RWPE1 (cell line): ENCODE data around the gene NLGN1.

Experiments used
- CTCF ChIA-PET: fragments of 350-600 bp; sonication (Branson Sonifier 250); formaldehyde crosslinking; extraction: SDS; loops from one replicate; lab custom pipeline; 2021; lab: Yijun Ruan, JAX
- POLR2A ChIA-PET: fragments of 400-600 bp; formaldehyde crosslinking; extraction: SDS; loops from one replicate; lab custom pipeline; 2020; ENCODE audit warnings: antibody characterized with exemption; ENCODE audit not compliant: low non-redundant PET; lab: Yijun Ruan, JAX
- DNase-seq: peaks from one replicate; pipeline ENCODE4 v3.0.0; 2012; ENCODE audit warnings: low spot score
- H3K27ac ChIP-seq: fragments of 450-650 bp; 2 replicates; pipeline ENCODE4 v1.5.1; 2017
- TF ChIP-seq, protein P1 (sequence below): fragments of 450-650 bp; conservative IDR thresholded peaks from 2 replicates; pipeline ENCODE4 v1.5.1; 2017; ENCODE audit warnings: low read depth, mild to moderate bottlenecking

The NLGN1 gene

DNA sequence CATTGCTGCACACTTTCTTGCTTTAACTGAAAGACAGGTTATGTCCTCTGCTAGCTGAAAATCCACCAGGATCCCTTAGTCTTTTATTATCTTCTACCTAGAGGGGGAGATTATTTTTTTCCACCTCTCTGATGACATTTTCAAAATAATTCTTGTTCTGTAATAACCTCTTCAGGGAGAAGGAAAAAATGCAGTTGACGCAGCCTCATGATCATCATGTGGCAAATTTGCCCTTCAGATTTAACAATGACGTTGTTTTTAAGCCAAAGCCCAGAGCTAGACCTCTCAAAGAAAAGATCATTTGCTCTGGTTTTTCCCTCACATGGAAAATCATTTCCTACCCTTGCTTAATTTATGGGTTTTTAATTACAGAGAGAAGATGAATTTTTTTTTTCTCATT lies 724.9 kb downstream of the NLGN1 start:
- no peak for DNase-seq
- CTCF ChIA-PET, result no interaction called here

DNA sequence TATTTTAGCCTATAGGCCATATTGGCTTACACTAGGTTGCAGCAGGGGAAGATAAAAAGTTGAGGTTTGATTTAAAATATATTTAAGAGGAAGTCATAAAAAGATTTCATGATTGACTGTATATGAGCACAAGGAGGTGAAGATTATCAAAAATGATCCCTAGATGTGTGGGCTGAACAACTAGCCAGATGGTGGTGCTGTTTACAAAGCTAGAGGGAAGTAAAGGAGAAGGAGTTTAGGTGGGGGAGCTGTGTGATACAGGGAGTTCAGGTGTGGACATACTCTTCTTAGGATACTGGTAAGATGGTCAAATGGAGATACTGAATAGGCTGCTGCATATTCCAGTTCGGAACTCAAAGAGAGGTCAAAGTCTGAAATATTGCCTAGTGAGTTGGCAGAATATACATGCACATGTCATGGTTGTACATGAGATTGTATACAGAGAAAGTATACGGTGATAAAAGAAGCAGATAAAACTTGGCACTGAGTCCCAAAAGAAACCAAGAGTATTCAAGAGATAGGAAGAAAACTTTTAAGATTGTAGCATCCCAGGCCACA lies 727.8 kb downstream of the NLGN1 start:
- POLR2A ChIA-PET, result no interaction called here
- TF ChIP-seq, protein P1, sequence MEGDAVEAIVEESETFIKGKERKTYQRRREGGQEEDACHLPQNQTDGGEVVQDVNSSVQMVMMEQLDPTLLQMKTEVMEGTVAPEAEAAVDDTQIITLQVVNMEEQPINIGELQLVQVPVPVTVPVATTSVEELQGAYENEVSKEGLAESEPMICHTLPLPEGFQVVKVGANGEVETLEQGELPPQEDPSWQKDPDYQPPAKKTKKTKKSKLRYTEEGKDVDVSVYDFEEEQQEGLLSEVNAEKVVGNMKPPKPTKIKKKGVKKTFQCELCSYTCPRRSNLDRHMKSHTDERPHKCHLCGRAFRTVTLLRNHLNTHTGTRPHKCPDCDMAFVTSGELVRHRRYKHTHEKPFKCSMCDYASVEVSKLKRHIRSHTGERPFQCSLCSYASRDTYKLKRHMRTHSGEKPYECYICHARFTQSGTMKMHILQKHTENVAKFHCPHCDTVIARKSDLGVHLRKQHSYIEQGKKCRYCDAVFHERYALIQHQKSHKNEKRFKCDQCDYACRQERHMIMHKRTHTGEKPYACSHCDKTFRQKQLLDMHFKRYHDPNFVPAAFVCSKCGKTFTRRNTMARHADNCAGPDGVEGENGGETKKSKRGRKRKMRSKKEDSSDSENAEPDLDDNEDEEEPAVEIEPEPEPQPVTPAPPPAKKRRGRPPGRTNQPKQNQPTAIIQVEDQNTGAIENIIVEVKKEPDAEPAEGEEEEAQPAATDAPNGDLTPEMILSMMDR, result no peak; the same call in 1 of the 2 replicates
- peak; percentile 3 for DNase-seq
- H3K27ac ChIP-seq, result no peak overlapping the region
- CTCF ChIA-PET, result no interaction called here

More for the DNA sequence above, 724.9 kb downstream of the NLGN1 start:
- TF ChIP-seq, protein P1, result no peak
- H3K27ac ChIP-seq, result no peak overlapping the region
- POLR2A ChIA-PET, result no interaction called here

DNA sequence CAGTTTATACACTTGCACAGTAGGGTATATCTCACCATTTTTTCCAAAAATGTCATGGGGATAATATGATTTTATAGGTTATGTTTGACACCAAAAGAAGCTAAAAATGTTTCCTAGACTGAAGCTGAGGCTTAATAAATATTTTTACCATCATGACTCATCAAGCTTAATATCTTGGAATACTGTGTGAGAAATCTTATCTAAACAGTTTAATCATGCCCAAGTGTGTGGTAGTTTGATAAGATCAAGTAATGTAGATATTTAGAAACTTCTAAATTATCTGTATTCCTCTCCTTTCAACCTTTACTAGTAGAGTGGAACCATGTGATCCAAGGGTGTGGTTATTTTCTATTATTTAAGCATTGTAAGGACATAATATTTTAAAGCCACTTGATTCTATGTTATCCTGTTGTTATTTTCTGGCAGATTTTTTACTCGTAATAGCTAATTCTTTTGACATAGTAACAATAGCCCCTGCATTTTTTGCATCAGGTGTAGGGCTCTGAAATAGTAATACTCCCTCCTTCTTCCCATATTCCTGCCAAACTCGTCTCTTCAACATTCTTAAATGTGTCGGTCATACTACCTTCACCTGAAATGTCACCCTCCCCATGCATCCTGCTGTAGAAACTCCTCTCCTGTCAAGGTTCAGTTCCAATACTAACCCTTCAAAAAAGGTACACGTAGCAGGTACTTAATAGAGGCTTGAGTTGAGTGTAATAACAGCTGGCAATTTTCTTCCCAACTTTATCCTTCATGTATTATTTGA lies 729.6 kb downstream of the NLGN1 start:
- POLR2A ChIA-PET, result no interaction called here
- no peak overlapping the region for H3K27ac ChIP-seq
- TF ChIP-seq, protein P1, result no peak
- CTCF ChIA-PET, result no interaction called here
- DNase-seq, result peak; percentile 1

DNA sequence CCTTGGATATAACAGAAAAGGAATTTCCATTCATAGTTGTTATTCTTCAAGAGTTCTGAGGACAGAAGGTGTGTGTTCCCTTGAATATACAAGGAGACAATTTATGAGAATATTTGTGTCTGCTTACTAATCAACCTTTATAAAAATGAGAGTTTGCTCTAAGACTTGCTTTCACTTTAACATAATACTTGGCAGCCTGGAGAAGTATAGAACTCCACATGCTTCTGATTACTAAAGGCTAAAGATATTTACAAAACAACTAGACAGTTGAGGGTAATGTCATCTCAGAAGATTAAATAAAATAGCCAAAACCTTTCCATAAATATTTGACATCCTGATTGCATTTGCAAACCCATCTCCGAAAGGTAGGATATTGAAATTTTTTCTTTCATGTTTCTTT lies 734.5 kb downstream of the NLGN1 start:
- TF ChIP-seq, protein P1, result no peak
- no peak for DNase-seq
- H3K27ac ChIP-seq, result no peak overlapping the region
- ChIA-PET POLR2A (no interaction called here), CTCF (no interaction called here)

DNA sequence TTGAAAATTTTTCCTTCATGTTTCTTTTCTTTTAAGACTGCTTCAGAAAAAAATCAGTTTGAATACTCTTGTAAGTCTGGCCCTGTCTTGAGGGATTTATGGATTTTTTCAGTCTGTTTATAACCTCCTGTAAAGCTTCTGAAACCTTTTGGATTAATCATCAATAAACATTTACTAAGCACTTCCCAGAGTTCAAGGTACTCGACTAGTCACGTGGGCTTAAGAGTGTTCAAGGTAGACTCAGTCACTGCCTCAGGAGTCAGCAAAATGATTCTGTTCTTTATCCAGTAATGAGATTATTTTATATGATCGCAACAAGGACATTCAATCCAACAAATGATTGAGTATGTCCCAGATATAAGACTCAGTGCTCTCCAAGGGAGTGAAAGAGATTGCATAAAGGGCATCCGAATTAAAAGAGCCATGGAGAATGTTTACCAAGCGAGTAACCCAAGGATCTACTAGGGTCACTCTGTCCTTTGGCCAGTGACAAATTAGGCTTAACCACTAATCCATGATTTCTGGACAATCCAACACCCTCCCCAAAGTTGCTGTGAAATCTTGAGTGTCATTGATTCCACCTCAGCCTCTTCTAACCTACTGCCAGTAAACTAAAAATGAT lies 735.0 kb downstream of the NLGN1 start:
- no peak for DNase-seq

DNA sequence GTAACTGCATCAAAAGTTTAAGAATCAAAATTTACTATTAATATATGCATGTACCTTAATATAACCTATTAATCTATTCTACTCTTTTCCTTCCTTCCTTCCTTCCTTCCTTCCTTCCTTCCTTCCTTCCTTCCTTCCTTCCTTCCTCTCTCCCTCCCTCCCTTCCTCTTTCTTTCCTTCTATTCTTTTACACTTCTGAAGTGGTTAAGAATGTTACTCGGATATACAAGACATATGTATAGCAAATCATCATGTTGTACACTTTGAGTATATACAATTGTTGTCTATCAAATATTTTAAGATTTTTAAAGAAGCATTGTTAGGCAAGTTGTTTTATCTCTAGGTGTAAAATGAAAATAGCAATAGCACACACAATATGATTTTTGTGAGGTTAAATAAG lies 748.5 kb downstream of the NLGN1 start:
- CTCF ChIA-PET, result no interaction called here
- TF ChIP-seq, protein P1, result no peak
- H3K27ac ChIP-seq, result no peak overlapping the region
- no peak for DNase-seq
- POLR2A ChIA-PET, result no interaction called here

More for the DNA sequence above, 735.0 kb downstream of the NLGN1 start:
- POLR2A ChIA-PET, result no interaction called here
- TF ChIP-seq, protein P1, result no peak
- H3K27ac ChIP-seq, result no peak overlapping the region
- CTCF ChIA-PET, result no interaction called here
